ENCODE results near the gene RGS3.

DNA sequence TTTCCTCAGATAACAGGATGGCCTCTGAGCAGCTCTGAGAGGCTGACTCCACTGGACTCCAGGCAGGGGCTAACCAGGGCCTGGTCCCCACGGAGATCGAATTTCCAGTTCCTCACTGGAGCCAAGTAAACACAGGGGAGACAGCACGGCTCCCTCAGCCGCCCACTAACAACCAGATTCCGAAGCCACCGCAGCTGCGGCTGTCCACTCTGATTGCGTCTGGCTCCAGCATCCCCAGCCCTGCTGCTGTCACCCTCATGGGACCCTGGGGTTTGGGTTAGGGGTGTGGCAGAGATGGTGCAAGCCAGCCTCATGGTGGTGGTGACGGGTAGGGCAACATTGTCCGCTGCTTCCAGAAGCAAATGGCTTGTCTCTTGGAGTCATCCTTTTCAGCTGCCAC is 172.6 kb downstream of the RGS3 start:
- TF ChIP-seq, protein P1, sequence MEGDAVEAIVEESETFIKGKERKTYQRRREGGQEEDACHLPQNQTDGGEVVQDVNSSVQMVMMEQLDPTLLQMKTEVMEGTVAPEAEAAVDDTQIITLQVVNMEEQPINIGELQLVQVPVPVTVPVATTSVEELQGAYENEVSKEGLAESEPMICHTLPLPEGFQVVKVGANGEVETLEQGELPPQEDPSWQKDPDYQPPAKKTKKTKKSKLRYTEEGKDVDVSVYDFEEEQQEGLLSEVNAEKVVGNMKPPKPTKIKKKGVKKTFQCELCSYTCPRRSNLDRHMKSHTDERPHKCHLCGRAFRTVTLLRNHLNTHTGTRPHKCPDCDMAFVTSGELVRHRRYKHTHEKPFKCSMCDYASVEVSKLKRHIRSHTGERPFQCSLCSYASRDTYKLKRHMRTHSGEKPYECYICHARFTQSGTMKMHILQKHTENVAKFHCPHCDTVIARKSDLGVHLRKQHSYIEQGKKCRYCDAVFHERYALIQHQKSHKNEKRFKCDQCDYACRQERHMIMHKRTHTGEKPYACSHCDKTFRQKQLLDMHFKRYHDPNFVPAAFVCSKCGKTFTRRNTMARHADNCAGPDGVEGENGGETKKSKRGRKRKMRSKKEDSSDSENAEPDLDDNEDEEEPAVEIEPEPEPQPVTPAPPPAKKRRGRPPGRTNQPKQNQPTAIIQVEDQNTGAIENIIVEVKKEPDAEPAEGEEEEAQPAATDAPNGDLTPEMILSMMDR (IDR thresholded peaks at IDR 0.05 in 4 of 5, conservative IDR thresholded peaks at IDR 0.05 in 1 of 5) = no peak
- TF ChIP-seq POLR2A (IDR thresholded peaks at IDR 0.05) = no peak

Measured in gastrocnemius medialis (tissue), 4 donors.